Left lobe of liver (tissue), 2 donors: Measurements from ENCODE around the gene ELL2. TPM values are rescaled to one million over a fixed set of nuclear protein-coding genes. Genes with fewer than 3 reads are reported as not detected.
A peak's percentile ranks its signal among the peaks of the same experiment; 100 is the strongest.
"Not testable (repeated sequence)": the region's sequence is repeated elsewhere in the genome, so short reads cannot be mapped to it uniquely, and the experiment has no call there.

Experiments used
- ATAC-seq: fragments of 200-7000 bp; cut with Tn5 transposase; one replicate; pipeline ENCODE4 v1.9.1; 2020; ENCODE audit warnings: mild to moderate bottlenecking, moderate library complexity
- DNase-seq: peaks from one replicate; pipeline ENCODE4 v3.0.0-alpha.2; 2020; ENCODE audit warnings: low spot score
- total RNA-seq: library from RNA; stranded (reverse); gene quantifications from one replicate; pipeline ENCODE4 v1.2.1, GENCODE V29; 2021
- donor health status: DM: no; HTN: no; CAD: no; lungs with moderate emphysema.
- donor health status: DM: no; HTN: yes; CAD: no.

Gene ELL2
- total RNA-seq, 1 donor from 2014 or later = 76.4 TPM

GRCh38 chr5:95913663-95914062, 48.0 kb downstream of the ELL2 start:
- no peak for ATAC-seq
- DNase-seq = no peak

- ATAC-seq = peak; percentile 27
- DNase-seq = no peak
Observed at GRCh38 chr5:95912029-95912428, 49.6 kb downstream of the ELL2 start.

- DNase-seq = no peak
- ATAC-seq = no peak
Observed at GRCh38 chr5:95910521-95910920, 51.1 kb downstream of the ELL2 start.

GRCh38 chr5:95909738-95910137, 51.9 kb downstream of the ELL2 start:
- DNase-seq (no peak), ATAC-seq (no peak)

- ATAC-seq (no peak), DNase-seq (no peak)
Observed at GRCh38 chr5:95908799-95909198, 52.9 kb downstream of the ELL2 start.

- DNase-seq (no peak), ATAC-seq (peak; percentile 5)
Observed at GRCh38 chr5:95907740-95908706, 53.6 kb downstream of the ELL2 start.

- ATAC-seq = peak; percentile 29
Observed at GRCh38 chr5:95907067-95907705, 54.5 kb downstream of the ELL2 start.

GRCh38 chr5:95906398-95906797, 55.3 kb downstream of the ELL2 start:
- not testable (repeated sequence) for DNase-seq
- ATAC-seq = peak; percentile 15

More at GRCh38 chr5:95907067-95907705, 54.5 kb downstream of the ELL2 start:
- DNase-seq = no peak

GRCh38 chr5:95904827-95905226, 56.8 kb downstream of the ELL2 start:
- DNase-seq (no peak), ATAC-seq (no peak)

GRCh38 chr5:95903838-95904237, 57.8 kb downstream of the ELL2 start:
- no peak for ATAC-seq
- DNase-seq = no peak

GRCh38 chr5:95901676-95902627, 59.7 kb downstream of the ELL2 start:
- DNase-seq = no peak
- no peak for ATAC-seq

- ATAC-seq = peak; percentile 77
- no peak for DNase-seq
Observed at GRCh38 chr5:95900383-95900958, 61.2 kb downstream of the ELL2 start.

GRCh38 chr5:95899829-95900228, 61.8 kb downstream of the ELL2 start:
- no peak for DNase-seq
- peak; percentile 25 for ATAC-seq

GRCh38 chr5:95899006-95899405, 62.6 kb downstream of the ELL2 start:
- ATAC-seq (peak; percentile 9), DNase-seq (no peak)

- ATAC-seq (no peak), DNase-seq (no peak)
Observed at GRCh38 chr5:95895771-95896170, 65.9 kb downstream of the ELL2 start.

GRCh38 chr5:95895251-95895650, 66.4 kb downstream of the ELL2 start:
- ATAC-seq (no peak), DNase-seq (no peak)

GRCh38 chr5:95892784-95893354, 68.8 kb downstream of the ELL2 start:
- peak; percentile 79 for ATAC-seq
- DNase-seq = no peak

- DNase-seq = no peak
- peak; percentile 16 for ATAC-seq
Observed at GRCh38 chr5:95891499-95891898, 70.2 kb downstream of the ELL2 start.

- ATAC-seq = no peak
- no peak for DNase-seq
Observed at GRCh38 chr5:95889076-95889475, 72.6 kb downstream of the ELL2 start.

GRCh38 chr5:95887977-95888376, 73.7 kb downstream of the ELL2 start:
- DNase-seq (no peak), ATAC-seq (peak; percentile 58)
